Measurements from ENCODE around the gene C22orf23. TPM values are rescaled to one million over a fixed set of nuclear protein-coding genes. Genes with fewer than 3 reads are reported as not detected.

Gene C22orf23
- total RNA-seq, 4 donors from 2014 or later, result 0.31 to 0.40 TPM; not detected in 2

DNA sequence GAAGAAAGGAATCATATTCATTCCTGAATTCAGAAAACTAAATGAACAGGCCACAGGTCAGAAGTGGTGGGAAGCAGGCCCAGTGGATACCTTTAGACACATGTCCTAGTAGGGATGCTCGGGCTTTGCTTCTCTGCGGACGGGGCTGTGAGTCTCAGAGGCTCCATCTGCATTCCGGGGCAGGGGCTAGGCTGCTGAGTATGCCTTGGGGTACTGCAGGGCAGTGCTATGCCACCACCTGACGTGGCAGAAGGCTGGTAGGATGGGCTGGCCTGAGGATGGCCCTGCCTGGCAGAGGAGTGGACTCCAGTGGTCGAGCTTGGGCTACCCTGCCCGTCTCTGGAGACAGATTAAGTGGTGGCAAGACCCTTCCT lies 9.6 kb downstream of the C22orf23 start:
- H3K27me3 ChIP-seq, result no peaks in the 10 kb centered on the region
- peaks cover 0 to 60% of the 10 kb centered on the region in 2 donors for H3K36me3 ChIP-seq
- H3K4me3 ChIP-seq, result no peak overlapping the region
- 70 to 87% methylated on average over 2 to 3 of the region's 7 CpGs for WGBS, 2 donors (ENCODE audit: low coverage in 1 of 2)
- no peak for ATAC-seq
- no peaks in the 10 kb centered on the region for H3K9me3 ChIP-seq
- H3K27ac ChIP-seq, result no peak overlapping the region
- no peaks in the 10 kb centered on the region for H3K4me1 ChIP-seq
- TF ChIP-seq POLR2AphosphoS5 (IDR thresholded peaks at IDR 0.05) (no peak), POLR2A (IDR thresholded peaks at IDR 0.05) (no peak), EP300 (IDR thresholded peaks at IDR 0.05) (no peak)
- TF ChIP-seq, protein P1, sequence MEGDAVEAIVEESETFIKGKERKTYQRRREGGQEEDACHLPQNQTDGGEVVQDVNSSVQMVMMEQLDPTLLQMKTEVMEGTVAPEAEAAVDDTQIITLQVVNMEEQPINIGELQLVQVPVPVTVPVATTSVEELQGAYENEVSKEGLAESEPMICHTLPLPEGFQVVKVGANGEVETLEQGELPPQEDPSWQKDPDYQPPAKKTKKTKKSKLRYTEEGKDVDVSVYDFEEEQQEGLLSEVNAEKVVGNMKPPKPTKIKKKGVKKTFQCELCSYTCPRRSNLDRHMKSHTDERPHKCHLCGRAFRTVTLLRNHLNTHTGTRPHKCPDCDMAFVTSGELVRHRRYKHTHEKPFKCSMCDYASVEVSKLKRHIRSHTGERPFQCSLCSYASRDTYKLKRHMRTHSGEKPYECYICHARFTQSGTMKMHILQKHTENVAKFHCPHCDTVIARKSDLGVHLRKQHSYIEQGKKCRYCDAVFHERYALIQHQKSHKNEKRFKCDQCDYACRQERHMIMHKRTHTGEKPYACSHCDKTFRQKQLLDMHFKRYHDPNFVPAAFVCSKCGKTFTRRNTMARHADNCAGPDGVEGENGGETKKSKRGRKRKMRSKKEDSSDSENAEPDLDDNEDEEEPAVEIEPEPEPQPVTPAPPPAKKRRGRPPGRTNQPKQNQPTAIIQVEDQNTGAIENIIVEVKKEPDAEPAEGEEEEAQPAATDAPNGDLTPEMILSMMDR (IDR thresholded peaks at IDR 0.05), result no peak

DNA sequence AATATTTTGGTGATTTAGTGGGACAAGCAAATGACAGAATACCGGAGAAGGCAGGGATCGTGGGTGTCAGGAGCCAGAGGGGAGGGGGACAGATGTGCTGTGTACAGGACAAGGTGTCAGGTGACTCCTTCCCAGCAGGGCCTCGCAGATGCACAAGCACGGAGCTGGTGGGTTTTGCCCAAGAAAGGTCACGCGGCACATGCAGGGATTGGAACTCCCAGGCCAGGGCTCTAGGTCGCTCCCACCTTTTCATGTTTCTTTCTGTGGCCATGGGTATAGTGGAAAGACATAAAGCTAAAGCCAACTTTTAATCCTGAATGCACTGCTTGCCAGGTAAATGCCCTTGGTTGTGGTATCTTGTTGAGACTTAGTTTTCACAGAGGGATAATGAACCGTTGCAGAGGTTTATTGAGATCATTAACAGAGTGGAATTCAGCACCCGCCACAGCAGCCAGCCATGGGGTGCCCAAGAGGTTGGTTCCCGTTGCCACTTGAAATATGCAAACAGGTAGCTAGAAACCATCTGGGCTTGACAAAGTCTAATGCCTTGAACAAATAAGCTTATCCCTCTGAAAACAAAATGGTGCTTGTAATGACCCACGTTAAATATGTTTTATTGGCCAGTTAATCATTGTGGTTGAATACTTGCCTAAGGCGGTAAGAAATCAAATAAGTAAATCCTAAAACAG lies 10.1 kb downstream of the C22orf23 start:
- no peaks in the 10 kb centered on the region for H3K9me3 ChIP-seq
- ATAC-seq, result no peak
- 73 to 85% methylated on average over 12 of the region's 12 CpGs for WGBS, 2 donors (ENCODE audit: low coverage in 1 of 2)
- no peak for TF ChIP-seq POLR2A (IDR thresholded peaks at IDR 0.05)
- TF ChIP-seq POLR2AphosphoS5 (IDR thresholded peaks at IDR 0.05), result no peak
- TF ChIP-seq, protein P1 (IDR thresholded peaks at IDR 0.05), result no peak
- TF ChIP-seq EP300 (IDR thresholded peaks at IDR 0.05), result no peak
- H3K27ac ChIP-seq, result no peak overlapping the region
- H3K27me3 ChIP-seq, result no peaks in the 10 kb centered on the region
- no peak overlapping the region for H3K4me3 ChIP-seq
- H3K4me1 ChIP-seq, result no peaks in the 10 kb centered on the region
- peaks cover 0 to 64% of the 10 kb centered on the region in 2 donors for H3K36me3 ChIP-seq

DNA sequence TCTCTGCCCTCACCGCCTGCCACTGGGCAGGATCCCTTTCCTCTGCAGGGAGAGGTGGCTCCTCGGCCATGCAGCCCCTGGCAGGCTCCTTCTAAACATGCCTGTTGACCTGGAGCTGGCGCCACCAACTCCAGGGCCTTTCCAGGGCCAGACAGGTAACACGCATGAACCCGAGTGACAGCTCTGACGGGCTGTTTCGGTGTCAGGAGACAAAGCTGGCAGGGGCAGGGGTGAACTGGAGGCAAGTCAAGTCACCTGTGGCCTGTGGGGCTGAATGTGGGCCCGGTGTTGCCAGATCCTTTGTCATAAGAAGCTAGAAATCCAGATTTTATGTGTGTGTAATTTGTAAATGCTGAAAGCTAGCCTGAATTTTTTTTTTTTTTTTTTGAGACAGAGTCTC lies 11.3 kb downstream of the C22orf23 start:
- Histone ChIP-seq H3K4me3 (no peak overlapping the region), H3K4me1 (no peaks in the 10 kb centered on the region), H3K27ac (no peak overlapping the region), H3K27me3 (no peaks in the 10 kb centered on the region), H3K36me3 (peaks cover 0 to 76% of the 10 kb centered on the region in 2 donors), H3K9me3 (no peaks in the 10 kb centered on the region)
- WGBS, 2 donors (ENCODE audit: low coverage in 1 of 2), result 95% methylated on average over 4 of the region's 8 CpGs; no CpG with 5 or more reads in 1 of the 2 donors
- no peak for ATAC-seq
- TF ChIP-seq POLR2AphosphoS5 (IDR thresholded peaks at IDR 0.05), result no peak
- TF ChIP-seq, protein P1 (IDR thresholded peaks at IDR 0.05), result no peak
- no peak for TF ChIP-seq POLR2A (IDR thresholded peaks at IDR 0.05)
- TF ChIP-seq EP300 (IDR thresholded peaks at IDR 0.05), result no peak

DNA sequence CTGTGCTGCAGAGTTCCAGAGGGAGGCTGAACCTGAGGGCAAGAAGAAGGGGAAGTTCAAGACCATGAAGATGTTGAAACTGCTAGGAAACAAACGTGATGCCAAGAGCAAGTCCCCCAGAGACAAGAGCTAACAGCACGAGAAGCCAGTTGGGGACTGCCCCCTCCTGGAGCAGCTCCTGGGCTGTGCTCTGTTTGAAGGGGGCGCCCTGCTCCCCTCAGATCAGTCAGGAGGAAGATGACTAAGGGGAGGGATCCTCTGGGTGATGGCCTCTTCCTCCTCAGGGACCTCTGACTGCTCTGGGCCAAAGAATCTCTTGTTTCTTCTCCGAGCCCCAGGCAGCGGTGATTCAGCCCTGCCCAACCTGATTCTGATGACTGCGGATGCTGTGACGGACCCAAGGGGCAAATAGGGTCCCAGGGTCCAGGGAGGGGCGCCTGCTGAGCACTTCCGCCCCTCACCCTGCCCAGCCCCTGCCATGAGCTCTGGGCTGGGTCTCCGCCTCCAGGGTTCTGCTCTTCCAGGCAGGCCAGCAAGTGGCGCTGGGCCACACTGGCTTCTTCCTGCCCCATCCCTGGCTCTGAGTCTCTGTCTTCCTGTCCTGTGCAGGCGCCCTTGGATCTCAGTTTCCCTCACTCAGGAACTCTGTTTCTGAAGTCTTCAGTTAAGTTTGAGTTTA lies 12.6 kb downstream of the C22orf23 start:
- TF ChIP-seq EP300 (IDR thresholded peaks at IDR 0.05) (no peak), POLR2AphosphoS5 (IDR thresholded peaks at IDR 0.05) (no peak), POLR2A (IDR thresholded peaks at IDR 0.05) (no peak)
- TF ChIP-seq, protein P1 (IDR thresholded peaks at IDR 0.05), result no peak
- peak; percentile 44 for ATAC-seq
- H3K9me3 ChIP-seq, result no peaks in the 10 kb centered on the region
- no peaks in the 10 kb centered on the region for H3K27me3 ChIP-seq
- no peak overlapping the region for H3K4me3 ChIP-seq
- WGBS, 2 donors (ENCODE audit: low coverage in 1 of 2), result 50 to 100% methylated on average over 2 to 4 of the region's 12 CpGs
- no peaks in the 10 kb centered on the region for H3K4me1 ChIP-seq
- peak overlapping the region in 2 of 4 donors; percentile 31 to 37 for H3K27ac ChIP-seq
- peaks cover 0 to 89% of the 10 kb centered on the region in 2 donors for H3K36me3 ChIP-seq
